Measurements from ENCODE around the gene TOM1.

The TOM1 gene

DNA sequence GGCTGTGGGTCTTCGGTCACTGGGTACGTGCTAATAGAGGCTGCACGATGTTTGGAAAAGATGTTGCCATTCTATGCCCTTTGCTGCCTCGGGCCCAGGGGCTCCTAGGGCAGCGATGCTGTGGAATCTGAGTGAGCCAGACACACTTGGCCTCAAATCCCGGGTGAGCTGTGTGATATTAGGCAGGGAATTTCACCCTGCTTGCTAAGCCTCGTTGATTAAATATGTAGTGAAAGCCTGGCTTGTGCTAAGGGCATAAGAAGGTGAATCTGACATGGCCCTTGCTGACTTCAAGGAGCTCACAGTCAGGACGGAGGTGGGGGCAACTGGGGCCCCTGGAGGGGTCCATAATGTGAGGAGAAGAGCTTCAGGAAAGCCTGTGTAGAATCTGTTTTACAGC lies 75.8 kb downstream of the TOM1 start:
- H3K4me3 ChIP-seq (ENCODE audit: low read length), result no peak overlapping the region
- no peak for DNase-seq (ENCODE audit: low read depth)
- TF ChIP-seq, protein P1, sequence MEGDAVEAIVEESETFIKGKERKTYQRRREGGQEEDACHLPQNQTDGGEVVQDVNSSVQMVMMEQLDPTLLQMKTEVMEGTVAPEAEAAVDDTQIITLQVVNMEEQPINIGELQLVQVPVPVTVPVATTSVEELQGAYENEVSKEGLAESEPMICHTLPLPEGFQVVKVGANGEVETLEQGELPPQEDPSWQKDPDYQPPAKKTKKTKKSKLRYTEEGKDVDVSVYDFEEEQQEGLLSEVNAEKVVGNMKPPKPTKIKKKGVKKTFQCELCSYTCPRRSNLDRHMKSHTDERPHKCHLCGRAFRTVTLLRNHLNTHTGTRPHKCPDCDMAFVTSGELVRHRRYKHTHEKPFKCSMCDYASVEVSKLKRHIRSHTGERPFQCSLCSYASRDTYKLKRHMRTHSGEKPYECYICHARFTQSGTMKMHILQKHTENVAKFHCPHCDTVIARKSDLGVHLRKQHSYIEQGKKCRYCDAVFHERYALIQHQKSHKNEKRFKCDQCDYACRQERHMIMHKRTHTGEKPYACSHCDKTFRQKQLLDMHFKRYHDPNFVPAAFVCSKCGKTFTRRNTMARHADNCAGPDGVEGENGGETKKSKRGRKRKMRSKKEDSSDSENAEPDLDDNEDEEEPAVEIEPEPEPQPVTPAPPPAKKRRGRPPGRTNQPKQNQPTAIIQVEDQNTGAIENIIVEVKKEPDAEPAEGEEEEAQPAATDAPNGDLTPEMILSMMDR (conservative IDR thresholded peaks at IDR 0.05; ENCODE audit: low read length), result no peak

DNA sequence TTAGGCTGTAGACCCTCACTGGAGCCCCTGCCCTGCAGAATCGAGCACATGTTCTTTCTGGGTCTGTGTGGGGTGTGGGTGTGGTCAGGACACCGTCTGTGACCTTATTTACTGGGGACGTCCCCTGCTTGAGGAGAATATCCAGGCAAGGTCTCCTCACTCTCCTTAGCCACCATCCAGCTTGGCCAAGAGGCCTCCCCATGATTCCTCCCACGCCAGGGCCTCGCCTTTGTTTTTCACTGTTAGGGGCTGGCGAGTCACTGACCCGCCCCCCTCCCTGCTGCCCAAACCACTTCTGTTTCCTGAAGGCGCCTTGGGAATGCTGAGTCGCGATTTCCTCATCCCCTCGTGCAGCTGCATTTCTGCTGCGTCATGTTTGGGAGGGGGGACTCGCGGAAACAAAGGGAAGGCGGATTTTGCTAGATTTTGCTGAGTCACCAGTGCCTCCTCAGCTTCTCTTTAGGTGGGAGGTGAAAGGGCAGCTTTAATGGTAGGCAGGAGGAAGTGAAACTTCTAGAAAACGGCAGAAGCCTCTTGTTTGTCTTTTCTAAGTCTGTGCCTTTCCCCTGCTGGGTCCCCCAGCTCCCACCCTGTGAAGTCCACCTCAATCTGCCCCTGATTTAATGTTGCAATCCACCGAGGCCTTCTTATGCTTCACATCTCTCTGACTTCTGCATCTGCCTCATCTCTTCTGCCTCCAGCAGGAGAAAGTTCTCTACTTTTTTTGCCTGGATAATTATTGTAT lies 77.2 kb downstream of the TOM1 start:
- TF ChIP-seq, protein P1 (conservative IDR thresholded peaks at IDR 0.05; ENCODE audit: low read length), result no peak
- H3K4me3 ChIP-seq (ENCODE audit: low read length), result no peak overlapping the region
- peak; percentile 99 for DNase-seq (ENCODE audit: low read depth)

DNA sequence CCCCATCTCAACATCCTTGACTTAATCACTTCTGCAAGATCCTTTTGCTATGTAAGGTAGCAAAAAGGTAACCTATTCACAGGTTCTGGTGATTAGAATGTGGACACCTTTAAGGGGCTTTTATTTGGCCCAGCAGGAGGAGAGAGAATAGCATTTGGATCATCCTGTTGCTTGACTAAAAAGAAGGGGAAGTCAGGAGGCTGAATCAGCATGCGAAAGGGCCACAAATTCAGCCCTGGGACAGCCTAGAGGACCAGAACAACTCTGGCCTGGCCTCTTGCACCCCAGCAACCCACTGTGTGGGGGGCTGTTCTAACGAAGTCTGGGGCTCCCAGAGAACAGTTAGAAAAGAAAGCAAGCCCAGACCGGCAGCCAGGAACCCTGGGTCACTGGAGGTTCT lies 78.0 kb downstream of the TOM1 start:
- H3K4me3 ChIP-seq (ENCODE audit: low read length), result no peak overlapping the region
- TF ChIP-seq, protein P1 (conservative IDR thresholded peaks at IDR 0.05; ENCODE audit: low read length), result no peak
- no peak for DNase-seq (ENCODE audit: low read depth)

DNA sequence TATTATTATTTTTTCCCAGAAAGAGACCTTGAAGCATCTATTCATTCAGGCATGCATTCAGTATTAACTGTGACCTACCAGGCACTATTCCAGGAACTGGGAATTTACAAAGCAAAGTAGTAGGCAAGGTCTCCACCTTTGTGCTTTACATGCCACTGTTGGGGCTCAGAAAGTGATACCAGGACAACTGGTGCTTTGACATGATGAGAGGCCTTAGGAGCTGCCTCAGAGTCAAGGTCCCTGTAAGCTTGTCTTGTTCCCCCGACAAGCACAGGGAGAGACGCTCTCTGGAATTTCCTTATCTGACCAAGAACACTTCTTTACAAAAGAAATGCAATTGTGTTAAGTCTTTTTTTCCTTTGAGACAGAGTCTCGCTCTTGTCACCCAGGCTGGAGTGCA lies 78.9 kb downstream of the TOM1 start:
- DNase-seq (ENCODE audit: low read depth), result no peak
- no peak overlapping the region for H3K4me3 ChIP-seq (ENCODE audit: low read length)
- TF ChIP-seq, protein P1 (conservative IDR thresholded peaks at IDR 0.05; ENCODE audit: low read length), result no peak

DNA sequence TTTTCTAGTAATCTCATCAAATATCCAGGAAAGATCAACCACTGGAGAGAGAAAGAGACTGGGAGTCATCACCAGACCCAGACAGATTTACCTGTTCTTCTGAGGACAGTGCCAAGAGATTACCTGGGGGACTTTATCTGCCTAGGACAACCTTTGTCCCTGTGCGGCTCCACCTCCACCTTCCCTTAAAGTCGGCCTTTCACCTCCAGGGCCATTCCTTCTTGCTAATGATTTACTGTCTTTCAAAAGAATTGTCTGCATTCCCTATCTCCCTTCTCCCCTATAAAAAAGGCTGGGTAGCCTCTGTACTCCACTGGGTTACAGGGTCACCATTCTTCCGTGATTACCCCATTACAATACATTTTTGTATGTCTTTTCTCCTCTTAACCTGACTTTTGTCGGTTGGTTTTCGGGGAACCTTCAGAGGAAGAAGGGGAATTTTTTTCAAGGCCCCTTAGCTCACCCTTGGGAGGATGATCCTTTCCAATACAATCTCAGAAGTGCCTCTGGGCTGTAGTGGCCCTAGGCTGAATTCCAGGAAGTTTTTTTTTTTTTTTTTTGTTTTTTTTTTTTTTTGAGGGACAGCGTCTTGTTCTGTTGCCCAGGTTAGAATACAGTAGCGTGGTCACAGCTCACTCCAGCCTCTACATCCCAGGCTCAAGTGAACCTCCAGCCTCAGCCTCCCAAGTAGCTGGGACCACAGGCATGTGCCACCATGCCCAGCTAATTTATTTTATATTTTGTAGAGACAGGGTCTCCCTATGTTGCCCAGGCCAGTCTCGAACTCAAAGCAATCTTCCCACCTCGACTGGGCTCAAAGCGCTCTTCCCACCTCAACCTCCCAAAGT lies 79.7 kb downstream of the TOM1 start:
- TF ChIP-seq, protein P1 (conservative IDR thresholded peaks at IDR 0.05; ENCODE audit: low read length), result no peak
- no peak for DNase-seq (ENCODE audit: low read depth)
- no peak overlapping the region for H3K4me3 ChIP-seq (ENCODE audit: low read length)

DNA sequence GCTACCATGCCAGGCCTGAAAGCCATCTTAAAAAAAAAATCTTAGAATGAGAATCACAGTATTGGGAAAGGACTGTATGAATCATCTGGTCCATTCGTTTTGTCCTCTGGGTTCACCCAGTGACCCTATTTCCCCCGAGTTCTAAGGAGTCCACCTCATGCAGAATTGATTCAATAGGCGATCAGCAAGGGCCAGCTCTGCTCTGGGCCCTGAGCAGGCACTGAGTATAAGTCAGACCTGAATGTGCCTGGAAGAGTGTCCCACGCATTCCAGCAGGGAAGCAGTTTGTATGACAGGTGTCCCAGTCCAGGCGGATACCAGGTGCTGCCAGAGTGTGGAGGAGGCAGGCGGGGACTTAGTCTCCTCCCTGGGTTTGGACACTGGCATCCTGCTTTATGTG lies 80.3 kb downstream of the TOM1 start:
- no peak for DNase-seq (ENCODE audit: low read depth)
- TF ChIP-seq, protein P1 (conservative IDR thresholded peaks at IDR 0.05; ENCODE audit: low read length), result no peak
- no peak overlapping the region for H3K4me3 ChIP-seq (ENCODE audit: low read length)
